SU-DHL-6 (cell line): ENCODE data around the gene TPD52L2.

Experiments used
- EZH2phosphoT487 ChIP-seq: fragments of 200-600 bp; sonication (generic), shearing (Covaris generic); conservative IDR thresholded peaks from 2 replicates; pipeline ENCODE4 v1.6.1; 2018; ENCODE audit warnings: mild to moderate bottlenecking, antibody characterized with exemption, low read length, moderate library complexity, mixed read lengths
- TF ChIP-seq, protein P1 (sequence below): fragments of 200-600 bp; sonication (generic); IDR thresholded peaks from one replicate; pipeline ENCODE4 v1.5.1; 2017; ENCODE audit warnings: antibody characterized with exemption, mild to moderate bottlenecking, low read length, moderate library complexity; ENCODE audit not compliant: insufficient read depth, poor library complexity, severe bottlenecking

DNA sequence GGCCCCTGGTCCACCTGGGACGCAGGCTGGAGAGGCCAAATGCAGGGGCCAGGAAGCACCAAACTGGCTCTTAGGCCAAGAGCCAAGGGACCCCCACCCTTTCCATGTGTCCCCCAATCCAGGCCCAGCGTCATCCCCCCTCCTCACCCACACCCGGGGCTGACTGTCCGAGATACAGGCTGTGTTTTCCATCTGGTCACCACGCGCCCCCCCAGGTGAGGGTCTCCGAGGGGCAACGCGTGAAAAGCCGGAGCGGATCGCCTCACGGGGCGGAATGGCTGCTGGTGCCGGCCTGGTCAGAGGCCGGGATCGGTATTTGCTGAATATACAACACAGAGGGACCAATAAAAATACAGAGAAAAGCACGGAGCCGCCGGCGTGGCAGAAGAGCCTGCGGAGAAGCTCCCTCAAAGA, 9.0 kb upstream of the TPD52L2 start:
- TF ChIP-seq, protein P1, sequence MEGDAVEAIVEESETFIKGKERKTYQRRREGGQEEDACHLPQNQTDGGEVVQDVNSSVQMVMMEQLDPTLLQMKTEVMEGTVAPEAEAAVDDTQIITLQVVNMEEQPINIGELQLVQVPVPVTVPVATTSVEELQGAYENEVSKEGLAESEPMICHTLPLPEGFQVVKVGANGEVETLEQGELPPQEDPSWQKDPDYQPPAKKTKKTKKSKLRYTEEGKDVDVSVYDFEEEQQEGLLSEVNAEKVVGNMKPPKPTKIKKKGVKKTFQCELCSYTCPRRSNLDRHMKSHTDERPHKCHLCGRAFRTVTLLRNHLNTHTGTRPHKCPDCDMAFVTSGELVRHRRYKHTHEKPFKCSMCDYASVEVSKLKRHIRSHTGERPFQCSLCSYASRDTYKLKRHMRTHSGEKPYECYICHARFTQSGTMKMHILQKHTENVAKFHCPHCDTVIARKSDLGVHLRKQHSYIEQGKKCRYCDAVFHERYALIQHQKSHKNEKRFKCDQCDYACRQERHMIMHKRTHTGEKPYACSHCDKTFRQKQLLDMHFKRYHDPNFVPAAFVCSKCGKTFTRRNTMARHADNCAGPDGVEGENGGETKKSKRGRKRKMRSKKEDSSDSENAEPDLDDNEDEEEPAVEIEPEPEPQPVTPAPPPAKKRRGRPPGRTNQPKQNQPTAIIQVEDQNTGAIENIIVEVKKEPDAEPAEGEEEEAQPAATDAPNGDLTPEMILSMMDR, result no peak
- no peak for TF ChIP-seq EZH2phosphoT487
